Thyroid gland (tissue), 4 donors: Measurements from ENCODE around the gene SHC4. TPM values are rescaled to one million over a fixed set of nuclear protein-coding genes. Genes with fewer than 3 reads are reported as not detected.
A peak's percentile ranks its signal among the peaks of the same experiment; 100 is the strongest.

Experiments used
- DNase-seq, 2 donors: peaks; one replicate each; pipeline ENCODE4 v3.0.0-alpha.2; 2019
- H3K27ac ChIP-seq, 3 donors: fragments of 200-600 bp; sonication (generic); 1 replicate in 2 of 3; 2 replicates in 1 of 3; pipeline ENCODE4 v1.5.1; 2016 to 2019; ENCODE audit warnings: mild to moderate bottlenecking in 1 of 3, moderate library complexity in 1 of 3
- H3K27me3 ChIP-seq: fragments of 200-600 bp; sonication (generic); one replicate; pipeline ENCODE4 v1.5.1; 2019
- H3K36me3 ChIP-seq, 2 donors: fragments of 200-600 bp; sonication (generic); one replicate each; pipeline ENCODE4 v1.5.1; 2016 to 2019
- H3K4me1 ChIP-seq, 2 donors: fragments of 200-600 bp; sonication (generic); one replicate each; pipeline ENCODE4 v1.5.1; 2017 to 2019
- H3K4me3 ChIP-seq, 3 donors: fragments of 200-600 bp; sonication (generic); replicated peaks in 1 of 3; 1 replicate in 2 of 3; 2 replicates in 1 of 3; pipeline ENCODE4 v1.5.1; 2016; ENCODE audit warnings: mild to moderate bottlenecking in 1 of 3
- H3K9me3 ChIP-seq: fragments of 200-600 bp; sonication (generic); one replicate; pipeline ENCODE4 v1.5.1; 2017
- CTCF ChIP-seq, 6 experiments: fragments of 200-600 bp in 3 of 6; fragments of 450-650 bp in 3 of 6; sonication (generic) in 3 of 6; IDR thresholded peaks; one replicate each; pipeline ENCODE4 v1.5.1; 2016 to 2019; ENCODE audit warnings: antibody characterized with exemption in 6 of 6, mild to moderate bottlenecking in 2 of 6, inconsistent platforms in 1 of 6, moderate library complexity in 1 of 6
- POLR2A ChIP-seq, 2 donors: fragments of 450-650 bp; IDR thresholded peaks; one replicate each; pipeline ENCODE4 v1.6.1; 2017; ENCODE audit warnings: antibody characterized with exemption in 2 of 2, mild to moderate bottlenecking in 2 of 2, moderate library complexity in 1 of 2
- WGBS, 2 donors: methylation state at CpG; one replicate each; pipeline ENCODE4 v1.1.5; 2017; 5-methylcytosine and 5-hydroxymethylcytosine counted together
- intact Hi-C: fragments of 100-400 bp; cut with DNase I; formaldehyde crosslinking; loops from one replicate; pipeline ENCODE4 v1.15.1; 2023
- total RNA-seq, 4 donors: library from RNA; depleted of rRNA; stranded (reverse); fragments of >200 nt; gene quantifications; one replicate each; pipeline ENCODE4 v1.2.3, GENCODE V29; 2016

The SHC4 gene
- total RNA-seq, 4 donors from 2014 or later, result 0.13 to 1.1 (median 0.49) TPM

DNA sequence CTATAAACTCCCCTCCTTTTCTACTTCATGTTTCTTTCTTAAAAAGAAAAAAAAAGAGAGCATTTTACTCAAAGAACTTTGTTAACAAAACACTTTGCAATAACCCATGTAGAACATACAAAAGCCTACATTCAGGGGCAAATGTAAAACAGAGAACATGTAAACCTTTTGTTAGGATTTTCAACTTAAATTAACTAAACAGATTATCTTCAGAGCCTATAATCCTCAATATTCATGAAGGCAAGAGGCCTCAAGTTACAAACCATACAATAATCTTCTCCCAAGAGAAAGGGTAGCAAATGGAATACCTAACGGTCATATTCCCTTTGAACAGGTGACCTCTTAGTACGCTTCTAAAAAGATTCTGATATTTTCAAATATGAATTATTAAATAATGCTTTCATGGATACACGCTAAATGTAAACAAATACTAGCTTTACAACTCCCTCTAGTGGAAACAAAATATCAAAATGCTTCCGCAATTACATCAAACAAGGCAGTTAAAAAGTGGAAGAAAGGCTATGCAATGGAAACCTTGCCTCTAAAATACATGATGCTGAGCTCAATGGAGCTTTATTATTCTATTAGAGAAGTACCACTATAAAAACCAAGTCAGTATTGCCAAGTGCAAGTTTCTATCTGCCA is 162.8 kb downstream of the SHC4 start:
- Histone ChIP-seq H3K27ac (no peak overlapping the region), H3K27me3 (no peaks in the 10 kb centered on the region), H3K4me3 (no peak overlapping the region), H3K36me3 (no peaks in the 10 kb centered on the region), H3K9me3 (no peaks in the 10 kb centered on the region), H3K4me1 (peaks cover 11 to 24% of the 10 kb centered on the region in 2 donors)
- no peak for DNase-seq
- intact Hi-C loops, result no loop called here
- 57 to 65% methylated on average over 4 of the region's 4 CpGs for WGBS, 2 donors
- TF ChIP-seq CTCF (IDR thresholded peaks at IDR 0.05) (peak in 4 of 6 experiments; percentile 19 to 38 (median 32)), POLR2A (IDR thresholded peaks at IDR 0.05) (no peak)

DNA sequence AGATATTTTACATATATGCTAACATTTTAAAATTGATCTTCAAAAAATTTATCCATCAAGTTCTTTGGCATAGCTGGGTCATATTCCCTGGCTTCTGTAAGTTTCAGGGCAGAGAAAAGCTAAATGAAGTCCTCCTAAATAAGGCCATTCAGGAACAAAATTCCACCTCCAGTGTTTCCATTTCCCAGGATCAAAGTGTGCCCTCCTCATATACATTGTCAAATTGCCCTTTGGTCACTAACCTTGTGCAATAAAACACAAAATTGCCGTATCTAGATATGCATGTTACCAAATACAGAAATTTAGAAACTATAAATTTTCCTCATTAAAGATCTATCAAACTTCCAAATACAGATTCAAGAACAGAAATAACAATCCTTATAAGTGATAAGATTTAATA is 163.5 kb downstream of the SHC4 start:
- Histone ChIP-seq H3K27me3 (no peaks in the 10 kb centered on the region), H3K27ac (no peak overlapping the region), H3K4me3 (no peak overlapping the region), H3K36me3 (no peaks in the 10 kb centered on the region), H3K9me3 (no peaks in the 10 kb centered on the region), H3K4me1 (peaks cover 11 to 30% of the 10 kb centered on the region in 2 donors)
- 96 to 100% methylated on average over 1 of the region's 1 CpG for WGBS, 2 donors
- intact Hi-C loops, result no loop called here
- TF ChIP-seq CTCF (IDR thresholded peaks at IDR 0.05), result no peak
- TF ChIP-seq POLR2A (IDR thresholded peaks at IDR 0.05), result no peak
- DNase-seq, result no peak

DNA sequence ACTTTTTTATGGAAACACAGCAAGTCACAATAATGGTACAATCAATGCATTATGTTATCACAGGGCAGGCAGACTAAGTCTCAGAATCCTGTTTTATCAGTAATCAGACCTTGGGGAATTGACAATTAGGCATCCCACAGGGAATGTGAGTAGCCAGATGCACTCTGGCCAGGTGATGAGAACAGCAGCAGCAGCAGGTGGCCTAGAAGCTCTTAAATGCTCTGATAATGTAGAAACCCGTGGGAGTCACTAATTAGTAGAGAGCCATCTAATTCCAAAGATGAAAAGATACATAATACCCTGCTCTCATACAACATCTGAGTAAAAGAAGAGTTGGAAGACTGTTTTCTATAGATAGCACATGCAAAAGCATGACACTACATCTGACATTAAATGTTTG is 165.4 kb downstream of the SHC4 start:
- WGBS, 2 donors, result 55 to 69% methylated on average over 1 of the region's 1 CpG
- no peaks in the 10 kb centered on the region for H3K36me3 ChIP-seq
- H3K27me3 ChIP-seq, result no peaks in the 10 kb centered on the region
- H3K9me3 ChIP-seq, result no peaks in the 10 kb centered on the region
- no peak for DNase-seq
- H3K4me1 ChIP-seq, result peaks cover 23 to 44% of the 10 kb centered on the region in 2 donors
- intact Hi-C loops, result no loop called here
- no peak for TF ChIP-seq POLR2A (IDR thresholded peaks at IDR 0.05)
- no peak for TF ChIP-seq CTCF (IDR thresholded peaks at IDR 0.05)
- no peak overlapping the region for H3K27ac ChIP-seq
- no peak overlapping the region for H3K4me3 ChIP-seq

DNA sequence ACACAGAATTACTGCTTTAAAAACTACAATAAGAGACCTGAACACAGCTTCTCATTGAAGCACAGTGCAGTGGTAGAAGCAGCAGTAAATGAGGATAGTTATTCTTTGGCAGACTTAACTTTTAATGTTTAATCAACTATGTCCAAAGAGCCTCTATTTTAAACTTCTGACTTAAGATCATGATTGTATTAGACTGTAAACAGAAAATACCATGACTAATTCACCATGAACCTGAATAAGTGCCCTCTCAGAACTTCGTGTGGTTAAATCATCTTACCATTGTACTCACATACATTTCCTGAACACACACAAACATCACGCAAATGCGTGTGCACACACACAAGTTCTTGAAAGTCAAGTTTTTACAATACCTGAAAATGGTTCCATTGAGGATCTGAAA is 166.8 kb downstream of the SHC4 start:
- no peak overlapping the region for H3K4me3 ChIP-seq
- no peak for DNase-seq
- no peaks in the 10 kb centered on the region for H3K9me3 ChIP-seq
- WGBS, 2 donors, result 59 to 65% methylated on average over 3 of the region's 3 CpGs
- H3K4me1 ChIP-seq, result peaks cover 23 to 35% of the 10 kb centered on the region in 2 donors
- H3K27me3 ChIP-seq, result no peaks in the 10 kb centered on the region
- H3K27ac ChIP-seq, result peak overlapping the region in 2 of 3 donors; percentile 24 to 30
- intact Hi-C loops, result no loop called here
- TF ChIP-seq CTCF (IDR thresholded peaks at IDR 0.05), result no peak
- no peak for TF ChIP-seq POLR2A (IDR thresholded peaks at IDR 0.05)
- no peaks in the 10 kb centered on the region for H3K36me3 ChIP-seq

- intact Hi-C loops, result no loop called here
- H3K4me1 ChIP-seq, result peaks cover 23 to 35% of the 10 kb centered on the region in 2 donors
- no peak for TF ChIP-seq CTCF (IDR thresholded peaks at IDR 0.05)
- peak overlapping the region in 2 of 3 donors; percentile 24 to 30 for H3K27ac ChIP-seq
- 96% methylated on average over 3 of the region's 3 CpGs for WGBS, 2 donors
- no peaks in the 10 kb centered on the region for H3K36me3 ChIP-seq
- no peak overlapping the region for H3K4me3 ChIP-seq
- no peaks in the 10 kb centered on the region for H3K27me3 ChIP-seq
- DNase-seq, result no peak
- H3K9me3 ChIP-seq, result no peaks in the 10 kb centered on the region
These were observed 167.2 kb downstream of the SHC4 start for GRCh38 chr15:48796521-48796920.
